Thyroid gland (tissue), 4 donors: Measurements from ENCODE around the gene CPT1A. TPM values are rescaled to one million over a fixed set of nuclear protein-coding genes. Genes with fewer than 3 reads are reported as not detected.
A peak's percentile ranks its signal among the peaks of the same experiment; 100 is the strongest.

ENCODE experiments used
- DNase-seq, 2 donors: peaks; one replicate each; pipeline ENCODE4 v3.0.0-alpha.2; 2019
- H3K27ac ChIP-seq, 3 donors: fragments of 200-600 bp; sonication (generic); 1 replicate in 2 of 3; 2 replicates in 1 of 3; pipeline ENCODE4 v1.5.1; 2016 to 2019; ENCODE audit warnings: mild to moderate bottlenecking in 1 of 3, moderate library complexity in 1 of 3
- H3K27me3 ChIP-seq: fragments of 200-600 bp; sonication (generic); one replicate; pipeline ENCODE4 v1.5.1; 2019
- H3K36me3 ChIP-seq, 2 donors: fragments of 200-600 bp; sonication (generic); one replicate each; pipeline ENCODE4 v1.5.1; 2016 to 2019
- H3K4me1 ChIP-seq, 2 donors: fragments of 200-600 bp; sonication (generic); one replicate each; pipeline ENCODE4 v1.5.1; 2017 to 2019
- H3K4me3 ChIP-seq, 3 donors: fragments of 200-600 bp; sonication (generic); replicated peaks in 1 of 3; 1 replicate in 2 of 3; 2 replicates in 1 of 3; pipeline ENCODE4 v1.5.1; 2016; ENCODE audit warnings: mild to moderate bottlenecking in 1 of 3
- H3K9me3 ChIP-seq: fragments of 200-600 bp; sonication (generic); one replicate; pipeline ENCODE4 v1.5.1; 2017
- POLR2A ChIP-seq, 2 donors: fragments of 450-650 bp; IDR thresholded peaks; one replicate each; pipeline ENCODE4 v1.6.1; 2017; ENCODE audit warnings: antibody characterized with exemption in 2 of 2, mild to moderate bottlenecking in 2 of 2, moderate library complexity in 1 of 2
- WGBS, 2 donors: methylation state at CpG; one replicate each; pipeline ENCODE4 v1.1.5; 2017; 5-methylcytosine and 5-hydroxymethylcytosine counted together
- intact Hi-C: fragments of 100-400 bp; cut with DNase I; formaldehyde crosslinking; loops from one replicate; pipeline ENCODE4 v1.15.1; 2023
- total RNA-seq, 4 donors: library from RNA; depleted of rRNA; stranded (reverse); fragments of >200 nt; gene quantifications; one replicate each; pipeline ENCODE4 v1.2.3, GENCODE V29; 2016
- TF ChIP-seq, protein P1 (sequence below), 6 experiments: fragments of 200-600 bp in 3 of 6; fragments of 450-650 bp in 3 of 6; sonication (generic) in 3 of 6; IDR thresholded peaks; one replicate each; pipeline ENCODE4 v1.5.1; 2016 to 2019; ENCODE audit warnings: antibody characterized with exemption in 6 of 6, mild to moderate bottlenecking in 2 of 6, inconsistent platforms in 1 of 6, moderate library complexity in 1 of 6

CPT1A gene
- total RNA-seq, 4 donors from 2014 or later = 29.9 to 58.0 (median 43.8) TPM

DNA sequence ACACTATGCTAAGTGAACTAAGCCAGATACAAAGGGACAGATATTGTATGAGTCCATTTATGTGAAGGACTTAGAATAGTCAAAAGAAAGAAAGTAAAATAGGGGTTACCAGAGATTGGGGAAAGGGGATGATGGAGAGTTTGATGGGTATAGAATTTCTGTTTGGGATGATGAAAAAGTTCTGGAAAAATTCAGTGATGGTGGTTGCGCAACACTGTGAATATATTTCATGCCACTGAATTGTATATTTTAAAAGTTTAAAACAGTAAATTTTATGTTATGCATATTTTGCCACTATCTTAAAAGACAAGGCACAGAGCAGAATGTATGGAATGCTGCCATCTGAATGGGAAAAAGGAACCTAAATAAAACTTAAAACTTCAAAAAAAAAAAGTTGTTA, 119.6 kb downstream of the CPT1A start:
- intact Hi-C loops = no loop called here
- H3K4me3 ChIP-seq = no peak overlapping the region
- no peaks in the 10 kb centered on the region for H3K4me1 ChIP-seq
- TF ChIP-seq POLR2A (IDR thresholded peaks at IDR 0.05) = no peak
- TF ChIP-seq, protein P1, sequence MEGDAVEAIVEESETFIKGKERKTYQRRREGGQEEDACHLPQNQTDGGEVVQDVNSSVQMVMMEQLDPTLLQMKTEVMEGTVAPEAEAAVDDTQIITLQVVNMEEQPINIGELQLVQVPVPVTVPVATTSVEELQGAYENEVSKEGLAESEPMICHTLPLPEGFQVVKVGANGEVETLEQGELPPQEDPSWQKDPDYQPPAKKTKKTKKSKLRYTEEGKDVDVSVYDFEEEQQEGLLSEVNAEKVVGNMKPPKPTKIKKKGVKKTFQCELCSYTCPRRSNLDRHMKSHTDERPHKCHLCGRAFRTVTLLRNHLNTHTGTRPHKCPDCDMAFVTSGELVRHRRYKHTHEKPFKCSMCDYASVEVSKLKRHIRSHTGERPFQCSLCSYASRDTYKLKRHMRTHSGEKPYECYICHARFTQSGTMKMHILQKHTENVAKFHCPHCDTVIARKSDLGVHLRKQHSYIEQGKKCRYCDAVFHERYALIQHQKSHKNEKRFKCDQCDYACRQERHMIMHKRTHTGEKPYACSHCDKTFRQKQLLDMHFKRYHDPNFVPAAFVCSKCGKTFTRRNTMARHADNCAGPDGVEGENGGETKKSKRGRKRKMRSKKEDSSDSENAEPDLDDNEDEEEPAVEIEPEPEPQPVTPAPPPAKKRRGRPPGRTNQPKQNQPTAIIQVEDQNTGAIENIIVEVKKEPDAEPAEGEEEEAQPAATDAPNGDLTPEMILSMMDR (IDR thresholded peaks at IDR 0.05) = no peak
- DNase-seq = no peak
- no peaks in the 10 kb centered on the region for H3K9me3 ChIP-seq
- no peaks in the 10 kb centered on the region for H3K27me3 ChIP-seq
- H3K36me3 ChIP-seq = no peaks in the 10 kb centered on the region
- 95% methylated on average over 1 of the region's 1 CpG for WGBS, 2 donors
- no peak overlapping the region for H3K27ac ChIP-seq

- Histone ChIP-seq H3K9me3 (no peaks in the 10 kb centered on the region), H3K36me3 (no peaks in the 10 kb centered on the region), H3K27me3 (no peaks in the 10 kb centered on the region), H3K4me3 (no peak overlapping the region), H3K27ac (no peak overlapping the region), H3K4me1 (no peaks in the 10 kb centered on the region)
- intact Hi-C loops = no loop called here
- TF ChIP-seq, protein P1 (IDR thresholded peaks at IDR 0.05) = no peak
- WGBS, 2 donors = 92 to 98% methylated on average over 2 of the region's 2 CpGs
- no peak for DNase-seq
Observed at GRCh38 chr11:68721075-68721474, 120.6 kb downstream of the CPT1A start.

- no peak for DNase-seq
- Histone ChIP-seq H3K9me3 (no peaks in the 10 kb centered on the region), H3K36me3 (no peaks in the 10 kb centered on the region), H3K4me3 (no peak overlapping the region), H3K27ac (no peak overlapping the region), H3K4me1 (no peaks in the 10 kb centered on the region), H3K27me3 (no peaks in the 10 kb centered on the region)
- intact Hi-C loops = no loop called here
- TF ChIP-seq POLR2A (IDR thresholded peaks at IDR 0.05) = no peak
- TF ChIP-seq, protein P1 (IDR thresholded peaks at IDR 0.05) = no peak
- 87 to 89% methylated on average over 11 of the region's 11 CpGs for WGBS, 2 donors
Observed at GRCh38 chr11:68715456-68716122, 126.1 kb downstream of the CPT1A start.

- Histone ChIP-seq H3K27ac (no peak overlapping the region), H3K4me3 (no peak overlapping the region), H3K9me3 (no peaks in the 10 kb centered on the region), H3K4me1 (no peaks in the 10 kb centered on the region), H3K27me3 (no peaks in the 10 kb centered on the region), H3K36me3 (no peaks in the 10 kb centered on the region)
- 53 to 61% methylated on average over 15 to 19 of the region's 23 CpGs for WGBS, 2 donors
- intact Hi-C loops = no loop called here
- TF ChIP-seq, protein P1 (IDR thresholded peaks at IDR 0.05) = no peak
- no peak for TF ChIP-seq POLR2A (IDR thresholded peaks at IDR 0.05)
- peak in 1 of 2 donors; percentile 5 for DNase-seq
Observed at GRCh38 chr11:68714060-68714856, 127.5 kb downstream of the CPT1A start.

DNA sequence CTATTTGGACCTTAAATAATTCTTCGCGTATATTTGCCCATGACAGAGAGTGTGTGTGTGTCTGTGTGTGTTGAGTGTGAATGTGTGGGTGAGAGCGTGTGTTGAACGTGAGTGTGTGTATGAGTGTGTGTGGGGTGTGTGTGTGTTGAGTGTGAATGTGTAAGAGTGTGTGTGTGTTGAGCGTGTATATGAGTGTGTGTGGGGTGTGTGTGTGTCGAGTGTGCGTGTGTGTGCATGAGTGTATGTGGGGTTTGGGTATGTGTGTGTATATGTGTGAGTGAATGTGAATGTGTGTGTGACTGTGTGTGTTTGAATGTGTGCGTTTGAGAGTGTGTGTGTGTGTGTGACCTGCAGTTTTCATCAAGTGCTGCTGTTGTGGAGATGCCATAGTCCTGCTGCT, 130.6 kb downstream of the CPT1A start:
- no peak overlapping the region for H3K27ac ChIP-seq
- 93 to 95% methylated on average over 8 of the region's 8 CpGs for WGBS, 2 donors
- TF ChIP-seq POLR2A (IDR thresholded peaks at IDR 0.05) = no peak
- TF ChIP-seq, protein P1 (IDR thresholded peaks at IDR 0.05) = no peak
- intact Hi-C loops = no loop called here
- H3K4me3 ChIP-seq = no peak overlapping the region
- no peaks in the 10 kb centered on the region for H3K36me3 ChIP-seq
- H3K4me1 ChIP-seq = no peaks in the 10 kb centered on the region
- H3K27me3 ChIP-seq = no peaks in the 10 kb centered on the region
- no peaks in the 10 kb centered on the region for H3K9me3 ChIP-seq
- DNase-seq = no peak
